Fibroblast of mammary gland (primary cell): ENCODE measurements around the gene TACSTD2.
A peak's percentile ranks its signal among the peaks of the same experiment; 100 is the strongest.
"Not testable (repeated sequence)": the region's sequence is repeated elsewhere in the genome, so short reads cannot be mapped to it uniquely, and the experiment has no call there.

ENCODE experiments used
- DNase-seq: peaks from one replicate; pipeline ENCODE4 v3.0.0-alpha.2; 2010; ENCODE audit warnings: low read depth
- H3K4me3 ChIP-seq: 2 replicates; pipeline ENCODE4 v1.5.1; 2011; ENCODE audit warnings: low read depth, mild to moderate bottlenecking, low read length, moderate library complexity; ENCODE audit not compliant: control insufficient read depth
- TF ChIP-seq, protein P1 (sequence below): conservative IDR thresholded peaks from 2 replicates; pipeline ENCODE4 v1.5.1; 2011; ENCODE audit warnings: low read depth, low read length, inconsistent platforms; ENCODE audit not compliant: control insufficient read depth, insufficient read depth

Gene TACSTD2, protein sequence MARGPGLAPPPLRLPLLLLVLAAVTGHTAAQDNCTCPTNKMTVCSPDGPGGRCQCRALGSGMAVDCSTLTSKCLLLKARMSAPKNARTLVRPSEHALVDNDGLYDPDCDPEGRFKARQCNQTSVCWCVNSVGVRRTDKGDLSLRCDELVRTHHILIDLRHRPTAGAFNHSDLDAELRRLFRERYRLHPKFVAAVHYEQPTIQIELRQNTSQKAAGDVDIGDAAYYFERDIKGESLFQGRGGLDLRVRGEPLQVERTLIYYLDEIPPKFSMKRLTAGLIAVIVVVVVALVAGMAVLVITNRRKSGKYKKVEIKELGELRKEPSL

DNA sequence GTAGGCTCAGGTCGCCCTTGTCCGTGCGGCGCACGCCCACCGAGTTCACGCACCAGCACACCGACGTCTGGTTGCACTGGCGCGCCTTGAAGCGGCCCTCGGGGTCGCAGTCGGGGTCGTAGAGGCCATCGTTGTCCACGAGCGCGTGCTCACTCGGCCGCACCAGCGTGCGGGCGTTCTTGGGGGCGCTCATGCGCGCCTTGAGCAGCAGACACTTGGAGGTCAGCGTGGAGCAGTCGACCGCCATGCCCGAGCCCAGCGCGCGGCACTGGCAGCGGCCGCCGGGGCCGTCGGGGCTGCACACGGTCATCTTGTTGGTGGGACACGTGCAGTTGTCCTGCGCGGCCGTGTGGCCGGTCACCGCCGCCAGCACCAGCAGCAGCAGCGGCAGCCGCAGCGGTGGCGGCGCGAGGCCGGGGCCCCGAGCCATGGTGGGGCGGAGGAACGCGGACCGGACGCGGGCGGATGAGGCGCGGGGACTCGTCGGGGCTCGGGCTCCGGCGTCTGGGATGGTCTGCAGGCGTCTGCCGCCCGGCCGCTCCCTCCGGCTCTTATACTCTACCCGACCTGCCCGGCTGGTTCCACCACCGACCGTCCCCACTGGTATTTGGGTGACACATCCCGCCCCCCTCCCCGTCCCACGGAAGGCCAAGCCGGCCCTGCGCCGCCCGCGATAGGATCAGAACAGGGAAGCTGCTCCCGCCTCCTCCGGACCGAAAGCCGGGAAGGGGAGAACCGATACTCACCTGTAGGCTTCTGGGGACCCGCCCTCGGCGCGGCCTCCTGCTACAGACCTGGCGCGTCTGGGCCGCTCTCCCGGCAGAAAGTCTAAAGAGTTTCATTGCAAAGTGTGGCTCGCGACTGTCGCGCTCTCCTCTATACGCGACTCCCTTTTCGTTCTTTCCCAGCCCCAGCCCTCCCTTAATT, at the start of gene TACSTD2:
TSS of gene TACSTD2 (minus strand) at position 526 of the 927 bp plus-strand sequence. CDS start at position 430, 96 bp downstream.
- no peak for DNase-seq
- H3K4me3 ChIP-seq = peak within 1 kb of the TSS; percentile 26
- TF ChIP-seq, protein P1, sequence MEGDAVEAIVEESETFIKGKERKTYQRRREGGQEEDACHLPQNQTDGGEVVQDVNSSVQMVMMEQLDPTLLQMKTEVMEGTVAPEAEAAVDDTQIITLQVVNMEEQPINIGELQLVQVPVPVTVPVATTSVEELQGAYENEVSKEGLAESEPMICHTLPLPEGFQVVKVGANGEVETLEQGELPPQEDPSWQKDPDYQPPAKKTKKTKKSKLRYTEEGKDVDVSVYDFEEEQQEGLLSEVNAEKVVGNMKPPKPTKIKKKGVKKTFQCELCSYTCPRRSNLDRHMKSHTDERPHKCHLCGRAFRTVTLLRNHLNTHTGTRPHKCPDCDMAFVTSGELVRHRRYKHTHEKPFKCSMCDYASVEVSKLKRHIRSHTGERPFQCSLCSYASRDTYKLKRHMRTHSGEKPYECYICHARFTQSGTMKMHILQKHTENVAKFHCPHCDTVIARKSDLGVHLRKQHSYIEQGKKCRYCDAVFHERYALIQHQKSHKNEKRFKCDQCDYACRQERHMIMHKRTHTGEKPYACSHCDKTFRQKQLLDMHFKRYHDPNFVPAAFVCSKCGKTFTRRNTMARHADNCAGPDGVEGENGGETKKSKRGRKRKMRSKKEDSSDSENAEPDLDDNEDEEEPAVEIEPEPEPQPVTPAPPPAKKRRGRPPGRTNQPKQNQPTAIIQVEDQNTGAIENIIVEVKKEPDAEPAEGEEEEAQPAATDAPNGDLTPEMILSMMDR = no peak

DNA sequence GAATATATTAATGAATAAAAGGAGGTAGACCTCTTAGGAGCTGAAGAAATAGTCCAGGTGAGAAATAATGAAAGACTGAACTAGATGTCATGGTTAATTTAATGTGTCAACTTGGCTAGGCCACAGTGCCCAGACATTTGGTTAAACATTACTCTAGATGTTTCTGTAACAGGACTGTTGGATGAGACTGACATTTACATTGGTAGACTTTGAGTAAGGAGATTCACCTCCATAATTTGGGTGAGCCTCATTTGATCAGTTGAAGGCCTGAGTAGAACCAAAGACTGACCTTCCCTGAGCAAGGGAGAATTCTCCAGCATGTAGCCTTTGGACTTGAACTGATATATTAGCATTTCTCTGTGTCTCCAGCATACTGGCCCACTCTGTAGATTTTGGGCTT, 49.2 kb upstream of the TACSTD2 start:
- H3K4me3 ChIP-seq = no peak overlapping the region
- no peak for DNase-seq
- TF ChIP-seq, protein P1 = no peak

GRCh38 chr1:58623259-58623658, 46.2 kb upstream of the TACSTD2 start:
- not testable (repeated sequence) for H3K4me3 ChIP-seq, DNase-seq

- no peak for DNase-seq
- no peak overlapping the region for H3K4me3 ChIP-seq
- TF ChIP-seq, protein P1 = no peak
These were observed 45.5 kb upstream of the TACSTD2 start for GRCh38 chr1:58622571-58622970.

- no peak for DNase-seq
- TF ChIP-seq, protein P1 = no peak
- no peak overlapping the region for H3K4me3 ChIP-seq
These were observed 44.3 kb upstream of the TACSTD2 start for GRCh38 chr1:58621391-58621790.

- no peak for DNase-seq
- H3K4me3 ChIP-seq = no peak overlapping the region
- TF ChIP-seq, protein P1 = no peak
These were observed 43.9 kb upstream of the TACSTD2 start for GRCh38 chr1:58620926-58621325.

DNA sequence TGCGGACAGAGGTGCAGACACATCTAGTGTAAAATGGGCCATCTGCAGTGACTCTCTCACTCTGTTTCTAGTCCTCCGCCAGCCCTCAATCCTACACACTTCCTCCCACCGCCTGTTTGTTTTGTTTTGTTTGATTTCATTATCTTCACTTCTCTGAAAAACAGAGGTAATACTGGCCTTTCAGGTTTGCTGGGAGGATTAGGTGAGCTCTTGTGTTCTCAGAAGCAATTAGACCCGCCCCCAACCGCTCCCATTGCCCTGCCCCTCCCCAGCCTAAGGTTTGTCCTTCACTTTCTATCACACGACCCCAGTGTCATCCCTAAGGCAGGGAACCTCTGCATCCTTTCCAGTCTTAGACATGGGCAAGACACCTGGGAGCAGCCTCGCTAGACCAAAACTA, 43.2 kb upstream of the TACSTD2 start:
- TF ChIP-seq, protein P1 = no peak
- no peak overlapping the region for H3K4me3 ChIP-seq
- no peak for DNase-seq
